ENCODE measurements around the gene TSHZ3. TPM values are rescaled to one million over a fixed set of nuclear protein-coding genes. Genes with fewer than 3 reads are reported as not detected.

Gene TSHZ3
- total and polyA plus RNA-seq, 2 of the 8 experiments (the other 6 are each of a cell fraction or from before 2014, with no cell fraction given): 3.1 to 12.3 TPM

DNA sequence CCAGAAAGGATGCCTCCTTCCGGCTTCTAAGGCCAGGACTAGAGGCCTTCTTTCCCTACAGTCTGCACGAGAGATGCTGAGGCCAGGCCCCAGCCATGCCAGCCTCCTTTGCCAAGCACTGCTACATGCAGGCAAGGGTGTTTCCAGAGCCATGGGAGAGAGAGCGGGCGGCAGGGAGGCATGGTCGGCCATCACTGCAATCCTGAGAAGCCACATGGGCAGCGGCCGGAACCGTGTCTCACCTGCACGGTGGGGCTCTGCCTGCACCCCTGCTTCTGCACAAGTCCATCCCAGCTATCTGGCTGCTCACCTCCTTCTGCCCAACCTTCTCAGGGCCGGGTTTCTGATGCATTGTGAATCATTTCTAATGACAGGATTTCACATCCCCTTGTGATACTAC is 35.1 kb downstream of the TSHZ3 start (continued):
- TF ChIP-seq PHF8 (conservative IDR thresholded peaks at IDR 0.05; ENCODE audit: low read depth, low read length) (no peak), CREB1 (IDR thresholded peaks at IDR 0.05) (no peak)
